Gastrocnemius medialis (tissue), 4 donors: ENCODE data around the gene ARNT2. TPM values are rescaled to one million over a fixed set of nuclear protein-coding genes. Genes with fewer than 3 reads are reported as not detected.

Experiments used
- ATAC-seq, 2 donors: fragments of 150-250 bp; one replicate each; pipeline ENCODE4 v1.9.1; 2016
- DNase-seq, 2 donors: peaks; one replicate each; pipeline ENCODE4 v3.0.0-alpha.2; 2019
- H3K27ac ChIP-seq, 4 donors: fragments of 200-600 bp; sonication (generic); 1 replicate in 1 of 4; 2 replicates in 3 of 4; pipeline ENCODE4 v1.5.1; 2016 to 2018; ENCODE audit warnings: mild to moderate bottlenecking in 2 of 4, moderate library complexity in 1 of 4
- H3K27me3 ChIP-seq, 3 donors: fragments of 200-600 bp; sonication (generic) in 2 of 3; 1 replicate in 1 of 3; 2 replicates in 2 of 3; pipeline versions ENCODE4 v1.5.1 to v1.6.0; 2016 to 2019; ENCODE audit warnings: mild to moderate bottlenecking in 1 of 3, moderate library complexity in 1 of 3
- H3K36me3 ChIP-seq, 2 donors: fragments of 200-600 bp; sonication (generic) in 1 of 2; one replicate each; pipeline ENCODE4 v1.5.1; 2017 to 2018
- H3K4me1 ChIP-seq, 2 donors: fragments of 200-600 bp; sonication (generic) in 1 of 2; one replicate each; pipeline ENCODE4 v1.5.1; 2016 to 2017; ENCODE audit warnings: mild to moderate bottlenecking in 2 of 2
- H3K4me3 ChIP-seq, 4 donors: fragments of 200-600 bp; sonication (generic) in 3 of 4; 1 replicate in 1 of 4; 2 replicates in 3 of 4; pipeline ENCODE4 v1.5.1; 2016 to 2019; ENCODE audit warnings: mild to moderate bottlenecking in 2 of 4
- H3K9me3 ChIP-seq, 3 donors: fragments of 200-600 bp; sonication (generic) in 2 of 3; 1 replicate in 1 of 3; 2 replicates in 2 of 3; pipeline ENCODE4 v1.5.1; 2016 to 2019
- CTCF ChIP-seq, 5 experiments: fragments of 450-650 bp in 3 of 5; fragments of 200-600 bp in 2 of 5; sonication (generic) in 2 of 5; IDR thresholded peaks in 4 of 5; conservative IDR thresholded peaks in 1 of 5; 1 replicate in 4 of 5; 2 replicates in 1 of 5; pipeline ENCODE4 v1.5.1; 2016 to 2019; ENCODE audit warnings: antibody characterized with exemption in 5 of 5, mild to moderate bottlenecking in 3 of 5, moderate library complexity in 3 of 5
- POLR2A ChIP-seq, 2 donors: fragments of 450-650 bp; IDR thresholded peaks; one replicate each; pipeline ENCODE4 v1.6.1; 2017; ENCODE audit warnings: antibody characterized with exemption in 2 of 2, mild to moderate bottlenecking in 2 of 2, moderate library complexity in 2 of 2
- in situ Hi-C, 4 donors: fragments of 200-750 bp; cut with MboI; loops; one replicate each; pipeline versions ENCODE4 v1.15.0 to v1.8.0; 2017; ENCODE audit warnings: low sequenced_read_pairs in 4 of 4
- intact Hi-C: fragments of 100-400 bp; cut with DNase I; formaldehyde crosslinking; loops from one replicate; pipeline ENCODE4 v1.15.1; 2023; ENCODE audit warnings: low total_unique reads
- total RNA-seq, 4 donors: library from RNA; depleted of rRNA; stranded (reverse); fragments of >200 nt; gene quantifications; one replicate each; pipeline versions ENCODE4 v1.1.0 to v1.2.3, GENCODE V29; 2016

Gene ARNT2
- total RNA-seq, 4 donors from 2014 or later, result 4.1 to 23.5 (median 6.6) TPM

GRCh38 chr15:80434926-80435720 is 30.9 kb downstream of the ARNT2 start:
- Histone ChIP-seq H3K27ac (no peak overlapping the region), H3K4me3 (no peak overlapping the region), H3K36me3 (no peaks in the 10 kb centered on the region), H3K4me1 (no peaks in the 10 kb centered on the region), H3K27me3 (no peaks in the 10 kb centered on the region), H3K9me3 (no peaks in the 10 kb centered on the region)
- DNase-seq (no peak), ATAC-seq (no peak)
- intact Hi-C loops, result no loop called here
- in situ Hi-C loops, result no loop called here
- TF ChIP-seq POLR2A (IDR thresholded peaks at IDR 0.05) (no peak), CTCF (IDR thresholded peaks at IDR 0.05 in 4 of 5, conservative IDR thresholded peaks at IDR 0.05 in 1 of 5) (no peak)

GRCh38 chr15:80436511-80437307 is 32.5 kb downstream of the ARNT2 start:
- Histone ChIP-seq H3K9me3 (no peaks in the 10 kb centered on the region), H3K27me3 (no peaks in the 10 kb centered on the region), H3K36me3 (no peaks in the 10 kb centered on the region), H3K4me1 (no peaks in the 10 kb centered on the region), H3K4me3 (no peak overlapping the region), H3K27ac (no peak overlapping the region)
- in situ Hi-C loops, result no loop called here
- ATAC-seq (no peak), DNase-seq (no peak)
- intact Hi-C loops, result no loop called here
- TF ChIP-seq POLR2A (IDR thresholded peaks at IDR 0.05) (no peak), CTCF (IDR thresholded peaks at IDR 0.05 in 4 of 5, conservative IDR thresholded peaks at IDR 0.05 in 1 of 5) (no peak)

GRCh38 chr15:80437334-80437891 is 33.2 kb downstream of the ARNT2 start:
- ATAC-seq, result no peak
- in situ Hi-C loops (no loop called here), intact Hi-C loops (no loop called here)
- Histone ChIP-seq H3K27me3 (no peaks in the 10 kb centered on the region), H3K4me3 (no peak overlapping the region), H3K4me1 (no peaks in the 10 kb centered on the region), H3K36me3 (no peaks in the 10 kb centered on the region), H3K9me3 (no peaks in the 10 kb centered on the region), H3K27ac (no peak overlapping the region)
- no peak for DNase-seq
- TF ChIP-seq CTCF (IDR thresholded peaks at IDR 0.05 in 4 of 5, conservative IDR thresholded peaks at IDR 0.05 in 1 of 5) (no peak), POLR2A (IDR thresholded peaks at IDR 0.05) (no peak)

DNA sequence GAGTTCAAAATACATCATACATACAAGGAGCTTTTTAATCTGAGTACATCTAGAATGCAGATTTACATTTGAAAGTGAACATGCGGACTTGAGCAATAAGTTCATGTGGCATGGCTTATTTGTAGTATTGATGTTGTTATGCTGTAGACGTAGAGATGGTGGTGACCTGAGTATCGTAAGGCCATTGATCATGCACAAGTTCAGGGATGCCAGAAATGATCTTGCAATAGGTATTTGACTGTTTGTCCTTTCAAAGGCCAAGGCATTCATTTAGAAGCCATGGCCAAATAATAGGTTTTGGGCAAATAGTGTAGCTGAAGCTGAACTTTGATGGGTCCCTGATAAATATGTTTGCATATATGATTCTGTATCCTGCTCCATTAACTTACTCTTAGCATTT is 35.0 kb downstream of the ARNT2 start:
- Histone ChIP-seq H3K27me3 (no peaks in the 10 kb centered on the region), H3K36me3 (no peaks in the 10 kb centered on the region), H3K4me3 (no peak overlapping the region), H3K4me1 (no peaks in the 10 kb centered on the region), H3K27ac (no peak overlapping the region), H3K9me3 (no peaks in the 10 kb centered on the region)
- intact Hi-C loops (no loop called here), in situ Hi-C loops (no loop called here)
- ATAC-seq, result no peak
- TF ChIP-seq CTCF (IDR thresholded peaks at IDR 0.05 in 4 of 5, conservative IDR thresholded peaks at IDR 0.05 in 1 of 5) (no peak), POLR2A (IDR thresholded peaks at IDR 0.05) (no peak)
- no peak for DNase-seq
